BLaER1 treated with 17β-estradiol and CSF1 and Interleukin-3, amounts not matched to agents 10 nM and 100 nM (cell line): Measurements from ENCODE around the gene MAML2.

Experiments
- H3K27ac ChIP-seq, 11 experiments: shearing (Covaris generic); formaldehyde crosslinking; 2 replicates each; pipeline ENCODE4 v1.8.1; 2022
- H3K27me3 ChIP-seq, 11 experiments: shearing (Covaris generic); formaldehyde crosslinking; 2 replicates each; pipeline ENCODE4 v1.8.1; 2022
- H3K36me3 ChIP-seq, 11 experiments: shearing (Covaris generic); formaldehyde crosslinking; 2 replicates each; pipeline ENCODE4 v1.8.1; 2022
- H3K4me1 ChIP-seq, 10 experiments: shearing (Covaris generic); formaldehyde crosslinking; 2 replicates each; pipeline ENCODE4 v1.8.1; 2022
- H3K4me2 ChIP-seq, 11 experiments: shearing (Covaris generic); formaldehyde crosslinking; 2 replicates each; pipeline ENCODE4 v1.8.1; 2022
- H3K4me3 ChIP-seq, 10 experiments: shearing (Covaris generic); formaldehyde crosslinking; 2 replicates each; pipeline ENCODE4 v1.8.1; 2022
- H3K9ac ChIP-seq, 11 experiments: shearing (Covaris generic); formaldehyde crosslinking; 2 replicates each; pipeline ENCODE4 v1.8.1; 2022
- H3K9me3 ChIP-seq, 11 experiments: shearing (Covaris generic); formaldehyde crosslinking; replicated peaks in 1 of 11; 2 replicates each; pipeline ENCODE4 v1.8.1; 2022
- H4K20me1 ChIP-seq, 11 experiments: shearing (Covaris generic); formaldehyde crosslinking; 2 replicates each; pipeline ENCODE4 v1.8.1; 2022
- Cebpa-rat ChIP-seq, 11 experiments: shearing (Covaris generic); IDR thresholded peaks; 2 replicates each; pipeline ENCODE4 v1.8.1; 2022

MAML2 gene

GRCh38 chr11:95930948-95931347, 412.0 kb downstream of the MAML2 start:
- TF ChIP-seq Cebpa-rat (IDR thresholded peaks at IDR 0.05) = no peak
- H3K4me1 ChIP-seq = no peaks in the 10 kb centered on the region
- no peak overlapping the region for H3K4me3 ChIP-seq
- H3K36me3 ChIP-seq = no peaks in the 10 kb centered on the region
- no peak overlapping the region for H3K27ac ChIP-seq
- no peak overlapping the region for H3K9ac ChIP-seq
- peaks cover 9 to 25% (median 19%) of the 10 kb centered on the region in 11 experiments; a peak in 21 of 22 replicates for H3K9me3 ChIP-seq
- H4K20me1 ChIP-seq = no peaks in the 10 kb centered on the region
- no peaks in the 10 kb centered on the region for H3K27me3 ChIP-seq
- H3K4me2 ChIP-seq = no peak overlapping the region

- H4K20me1 ChIP-seq = no peaks in the 10 kb centered on the region
- no peaks in the 10 kb centered on the region for H3K36me3 ChIP-seq
- H3K4me3 ChIP-seq = no peak overlapping the region
- H3K9ac ChIP-seq = no peak overlapping the region
- TF ChIP-seq Cebpa-rat (IDR thresholded peaks at IDR 0.05) = no peak
- H3K27ac ChIP-seq = no peak overlapping the region
- no peaks in the 10 kb centered on the region for H3K27me3 ChIP-seq
- no peak overlapping the region for H3K4me2 ChIP-seq
- H3K9me3 ChIP-seq = peaks cover 7 to 22% (median 17%) of the 10 kb centered on the region in 11 experiments; a peak in 21 of 22 replicates
- H3K4me1 ChIP-seq = peaks cover 15 to 30% (median 25%) of the 10 kb centered on the region in 10 experiments
Measured at GRCh38 chr11:95926726-95927125, 416.3 kb downstream of the MAML2 start.
